PFSK-1 (cell line): ENCODE data around the gene RAG2.

Experiments used
- FOXP2 ChIP-seq: optimal IDR thresholded peaks from 2 replicates; pipeline ENCODE3; 2011; ENCODE audit warnings: borderline replicate concordance, control low read depth, inconsistent platforms; ENCODE audit not compliant: insufficient read depth; ENCODE audit errors: extremely low read length, extremely low read depth
- POLR2AphosphoS5 ChIP-seq: IDR thresholded peaks from 2 replicates; pipeline ENCODE4 v1.6.1; 2012; ENCODE audit warnings: low read depth, mild to moderate bottlenecking, control low read depth, low read length, moderate library complexity
- SIN3A ChIP-seq: IDR thresholded peaks from 2 replicates; pipeline ENCODE4 v1.6.1; 2012; ENCODE audit warnings: mild to moderate bottlenecking, low read length, moderate library complexity, borderline replicate concordance; ENCODE audit not compliant: insufficient read depth
- TAF1 ChIP-seq: IDR thresholded peaks from 2 replicates; pipeline ENCODE4 v1.6.1; 2012; ENCODE audit warnings: low read length, control low read depth, borderline replicate concordance; ENCODE audit not compliant: insufficient read depth
- TF ChIP-seq, protein P1 (sequence below), 2 experiments: IDR thresholded peaks; 2 replicates each; pipeline versions ENCODE4 v1.6.1 to v1.8.0; 2011 to 2012; ENCODE audit warnings: low read depth in 2 of 2, low read length in 2 of 2, control low read depth in 1 of 2, inconsistent platforms in 1 of 2, mild to moderate bottlenecking in 1 of 2, moderate library complexity in 1 of 2; ENCODE audit not compliant: insufficient read depth in 1 of 2

The RAG2 gene

DNA sequence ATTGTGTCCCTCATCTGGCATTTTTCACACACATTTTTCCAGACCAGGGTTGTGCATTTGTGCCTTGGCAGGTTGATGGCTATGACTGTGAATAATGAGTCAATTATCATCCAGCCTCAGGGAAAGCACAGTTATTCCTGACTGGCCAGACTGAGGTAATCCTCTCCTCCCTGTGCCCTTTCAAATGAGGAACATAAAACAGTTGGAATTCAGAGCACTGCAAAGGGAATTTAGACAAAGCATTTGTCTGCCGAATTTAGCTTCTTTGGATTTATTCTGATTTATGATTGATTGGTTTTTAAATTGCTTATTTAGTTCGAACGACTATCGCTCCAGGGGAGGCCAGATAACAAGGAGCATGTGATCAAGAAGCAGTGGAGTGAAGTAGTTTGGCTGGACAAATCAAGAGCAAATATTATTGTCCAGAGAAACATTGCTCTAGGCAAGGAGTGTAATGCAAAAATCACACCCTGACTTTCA, 30.8 kb upstream of the RAG2 start:
- no peak for TF ChIP-seq FOXP2
- no peak for TF ChIP-seq POLR2AphosphoS5
- TF ChIP-seq, protein P1, sequence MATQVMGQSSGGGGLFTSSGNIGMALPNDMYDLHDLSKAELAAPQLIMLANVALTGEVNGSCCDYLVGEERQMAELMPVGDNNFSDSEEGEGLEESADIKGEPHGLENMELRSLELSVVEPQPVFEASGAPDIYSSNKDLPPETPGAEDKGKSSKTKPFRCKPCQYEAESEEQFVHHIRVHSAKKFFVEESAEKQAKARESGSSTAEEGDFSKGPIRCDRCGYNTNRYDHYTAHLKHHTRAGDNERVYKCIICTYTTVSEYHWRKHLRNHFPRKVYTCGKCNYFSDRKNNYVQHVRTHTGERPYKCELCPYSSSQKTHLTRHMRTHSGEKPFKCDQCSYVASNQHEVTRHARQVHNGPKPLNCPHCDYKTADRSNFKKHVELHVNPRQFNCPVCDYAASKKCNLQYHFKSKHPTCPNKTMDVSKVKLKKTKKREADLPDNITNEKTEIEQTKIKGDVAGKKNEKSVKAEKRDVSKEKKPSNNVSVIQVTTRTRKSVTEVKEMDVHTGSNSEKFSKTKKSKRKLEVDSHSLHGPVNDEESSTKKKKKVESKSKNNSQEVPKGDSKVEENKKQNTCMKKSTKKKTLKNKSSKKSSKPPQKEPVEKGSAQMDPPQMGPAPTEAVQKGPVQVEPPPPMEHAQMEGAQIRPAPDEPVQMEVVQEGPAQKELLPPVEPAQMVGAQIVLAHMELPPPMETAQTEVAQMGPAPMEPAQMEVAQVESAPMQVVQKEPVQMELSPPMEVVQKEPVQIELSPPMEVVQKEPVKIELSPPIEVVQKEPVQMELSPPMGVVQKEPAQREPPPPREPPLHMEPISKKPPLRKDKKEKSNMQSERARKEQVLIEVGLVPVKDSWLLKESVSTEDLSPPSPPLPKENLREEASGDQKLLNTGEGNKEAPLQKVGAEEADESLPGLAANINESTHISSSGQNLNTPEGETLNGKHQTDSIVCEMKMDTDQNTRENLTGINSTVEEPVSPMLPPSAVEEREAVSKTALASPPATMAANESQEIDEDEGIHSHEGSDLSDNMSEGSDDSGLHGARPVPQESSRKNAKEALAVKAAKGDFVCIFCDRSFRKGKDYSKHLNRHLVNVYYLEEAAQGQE (IDR thresholded peaks at IDR 0.05; ENCODE audit: insufficient read depth in 1 of 2, low read depth in 2 of 2, low read length in 2 of 2) = no peak
- TF ChIP-seq SIN3A = no peak
- no peak for TF ChIP-seq TAF1

GRCh38 chr11:36628141-36628540, 30.1 kb upstream of the RAG2 start:
- TF ChIP-seq TAF1 (no peak), POLR2AphosphoS5 (no peak), SIN3A (no peak), FOXP2 (no peak)
- TF ChIP-seq, protein P1 (IDR thresholded peaks at IDR 0.05; ENCODE audit: insufficient read depth in 1 of 2, low read depth in 2 of 2, low read length in 2 of 2) = no peak

DNA sequence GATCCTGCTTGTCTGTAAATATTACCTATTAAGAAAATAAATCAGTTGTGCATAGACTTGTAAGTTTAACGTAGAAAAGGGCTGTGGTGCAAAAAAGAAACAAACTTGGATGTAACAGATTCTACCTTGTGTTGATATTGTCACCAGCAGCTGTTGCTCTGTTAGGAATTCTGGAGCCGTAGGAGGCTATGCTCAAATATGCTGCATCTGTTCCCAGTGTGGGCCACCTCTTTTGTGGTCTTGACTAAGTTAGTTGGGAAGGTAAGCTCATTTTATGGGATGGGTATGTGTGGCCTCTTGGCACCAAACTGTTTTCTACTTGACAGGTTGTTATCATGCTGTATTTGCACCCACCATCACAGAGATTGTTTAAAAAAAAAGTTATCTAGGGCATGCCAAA, 29.4 kb upstream of the RAG2 start:
- TF ChIP-seq FOXP2 (no peak), POLR2AphosphoS5 (no peak), TAF1 (no peak), SIN3A (no peak)
- TF ChIP-seq, protein P1 (IDR thresholded peaks at IDR 0.05; ENCODE audit: insufficient read depth in 1 of 2, low read depth in 2 of 2, low read length in 2 of 2) = no peak

DNA sequence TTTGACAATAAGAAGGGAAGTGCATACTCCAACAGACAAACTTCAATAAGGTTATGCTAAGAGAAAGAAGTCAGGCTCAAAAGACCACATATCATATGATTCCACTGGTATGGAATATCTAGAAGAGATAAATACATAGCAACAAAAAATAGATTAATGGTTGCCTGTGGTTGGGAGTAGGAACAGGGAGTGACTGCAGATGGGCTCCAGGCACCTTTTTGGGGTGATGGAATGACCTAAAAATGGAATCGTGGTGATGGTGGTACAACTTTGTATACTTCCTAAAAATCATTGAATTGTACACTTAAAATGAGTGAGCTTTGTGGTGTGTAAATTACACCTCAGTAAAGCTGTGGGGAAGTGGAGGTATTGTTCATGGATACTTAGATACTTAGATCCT, 29.0 kb upstream of the RAG2 start:
- no peak for TF ChIP-seq TAF1
- TF ChIP-seq POLR2AphosphoS5 = no peak
- no peak for TF ChIP-seq SIN3A
- TF ChIP-seq, protein P1 (IDR thresholded peaks at IDR 0.05; ENCODE audit: insufficient read depth in 1 of 2, low read depth in 2 of 2, low read length in 2 of 2) = no peak
- TF ChIP-seq FOXP2 = no peak

DNA sequence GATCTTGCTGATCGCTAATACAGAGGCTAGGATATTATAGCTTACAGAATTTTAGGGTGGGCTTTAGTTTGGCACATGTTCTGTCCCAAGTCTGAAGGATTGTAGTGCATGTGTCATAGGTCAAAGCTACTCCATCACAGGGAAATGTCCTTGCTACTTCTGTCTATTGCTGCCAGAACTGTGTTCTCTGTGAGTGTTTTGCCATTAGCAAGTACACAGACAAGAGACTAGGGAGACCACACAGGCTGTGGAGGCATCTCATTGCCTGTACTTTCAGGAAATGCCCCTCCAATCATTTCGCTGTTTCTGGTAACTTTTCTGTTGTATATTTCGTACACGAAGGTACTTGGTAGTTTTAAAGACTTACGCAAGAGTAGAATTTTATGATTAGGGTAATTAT, 25.5 kb upstream of the RAG2 start:
- TF ChIP-seq TAF1 (no peak), FOXP2 (no peak), POLR2AphosphoS5 (no peak), SIN3A (no peak)
- TF ChIP-seq, protein P1 (IDR thresholded peaks at IDR 0.05; ENCODE audit: insufficient read depth in 1 of 2, low read depth in 2 of 2, low read length in 2 of 2) = no peak
